Naive thymus-derived CD4-positive, alpha-beta T cell (primary cell): Measurements from ENCODE around the gene RBM15. TPM values are rescaled to one million over a fixed set of nuclear protein-coding genes. Genes with fewer than 3 reads are reported as not detected.

ENCODE experiments used
- ATAC-seq: fragments of 150-1000 bp; cut with Tn5 transposase; 2 replicates; pipeline ENCODE4 v1.10.0; 2021; ENCODE audit warnings: mild to moderate bottlenecking, moderate library complexity
- CTCF ChIA-PET: fragments of 350-600 bp; sonication (Branson Sonifier 250); formaldehyde crosslinking; loops from one replicate; lab custom pipeline; 2021; ENCODE audit warnings: antibody characterized with exemption; lab: Charles Lee
- POLR2A ChIA-PET: fragments of 350-600 bp; sonication (Branson Sonifier 250); formaldehyde crosslinking; loops from one replicate; lab custom pipeline; 2021; ENCODE audit warnings: antibody characterized with exemption, inconsistent platforms; lab: Charles Lee
- DNase-seq, 9 donors: peaks; one replicate each; pipeline versions ENCODE4 v3.0.0 to v3.0.0-alpha.2; 2020 to 2022; ENCODE audit warnings: mixed read lengths in 1 of 9
- H3K27ac ChIP-seq: one replicate; pipeline ENCODE4 v1.7.0; 2013; ENCODE audit warnings: mild to moderate bottlenecking, low read depth, low read length, moderate library complexity
- H3K27me3 ChIP-seq, 2 donors: one replicate each; pipeline ENCODE4 v1.7.0; 2013; ENCODE audit warnings: low read length in 2 of 2, mild to moderate bottlenecking in 2 of 2, moderate library complexity in 2 of 2; ENCODE audit not compliant: control insufficient read depth in 2 of 2, insufficient read depth in 2 of 2
- H3K36me3 ChIP-seq, 3 experiments: 1 replicate in 2 of 3; 2 replicates in 1 of 3; pipeline ENCODE4 v1.7.0; 2013; ENCODE audit warnings: low read length in 3 of 3, mild to moderate bottlenecking in 3 of 3, moderate library complexity in 1 of 3; ENCODE audit not compliant: insufficient read depth in 3 of 3, control insufficient read depth in 2 of 3
- H3K4me1 ChIP-seq, 2 donors: one replicate each; pipeline ENCODE4 v1.7.0; 2013; ENCODE audit warnings: low read length in 2 of 2, mild to moderate bottlenecking in 2 of 2, moderate library complexity in 1 of 2; ENCODE audit not compliant: control insufficient read depth in 2 of 2, insufficient read depth in 2 of 2
- H3K4me3 ChIP-seq: 2 replicates; pipeline ENCODE4 v1.7.0; 2013; ENCODE audit warnings: mild to moderate bottlenecking, low read length
- H3K9me3 ChIP-seq, 3 experiments: 1 replicate in 2 of 3; 2 replicates in 1 of 3; pipeline ENCODE4 v1.7.0; 2013; ENCODE audit warnings: low read length in 3 of 3; ENCODE audit not compliant: control insufficient read depth in 2 of 3
- H3K27ac Mint-ChIP-seq, 9 donors: one replicate each; pipeline ENCODE4 v1.8.0; 2020 to 2022; ENCODE audit warnings: mixed read lengths in 9 of 9, mild to moderate bottlenecking in 8 of 9, moderate library complexity in 5 of 9, inconsistent platforms in 2 of 9
- H3K27me3 Mint-ChIP-seq, 5 donors: one replicate each; pipeline ENCODE4 v1.8.0; 2021 to 2022; ENCODE audit warnings: mixed read lengths in 5 of 5, mild to moderate bottlenecking in 1 of 5
- H3K36me3 Mint-ChIP-seq, 5 donors: one replicate each; pipeline ENCODE4 v1.8.0; 2020 to 2022; ENCODE audit warnings: mixed read lengths in 5 of 5, mild to moderate bottlenecking in 3 of 5, inconsistent platforms in 1 of 5
- H3K4me1 Mint-ChIP-seq, 7 donors: one replicate each; pipeline ENCODE4 v1.8.0; 2020 to 2022; ENCODE audit warnings: mixed read lengths in 7 of 7, mild to moderate bottlenecking in 3 of 7, inconsistent platforms in 1 of 7
- H3K4me3 Mint-ChIP-seq, 10 donors: one replicate each; pipeline ENCODE4 v1.8.0; 2020 to 2022; ENCODE audit warnings: mild to moderate bottlenecking in 10 of 10, mixed read lengths in 10 of 10, moderate library complexity in 6 of 10, inconsistent platforms in 2 of 10
- H3K9me3 Mint-ChIP-seq, 11 donors: one replicate each; pipeline ENCODE4 v1.8.0; 2020 to 2022; ENCODE audit warnings: mixed read lengths in 11 of 11, mild to moderate bottlenecking in 4 of 11, inconsistent platforms in 1 of 11, moderate library complexity in 1 of 11
- intact Hi-C, 2 donors: fragments of 100-400 bp; cut with micrococcal nuclease; formaldehyde crosslinking; loops; one replicate each; pipeline ENCODE4 v1.15.1; 2023
- polyA plus RNA-seq, 2 donors: library from polyadenylated mRNA; unstranded; fragments of 300-500 nt; fragmentation: Illumina TruSeq; gene quantifications; one replicate each; pipeline ENCODE4 v1.2.3, GENCODE V29; 2021
- total RNA-seq, 6 experiments: library from RNA in 5 of 6; stranded (reverse) in 5 of 6; gene quantifications; 1 replicate in 5 of 6; 2 replicates in 1 of 6; pipeline ENCODE4 v1.2.3 and lab custom pipeline; 2021 to 2026

The RBM15 gene
- total and polyA plus RNA-seq, 7 experiments from 2014 or later: 7.1 to 58.6 (median 45.0) TPM

DNA sequence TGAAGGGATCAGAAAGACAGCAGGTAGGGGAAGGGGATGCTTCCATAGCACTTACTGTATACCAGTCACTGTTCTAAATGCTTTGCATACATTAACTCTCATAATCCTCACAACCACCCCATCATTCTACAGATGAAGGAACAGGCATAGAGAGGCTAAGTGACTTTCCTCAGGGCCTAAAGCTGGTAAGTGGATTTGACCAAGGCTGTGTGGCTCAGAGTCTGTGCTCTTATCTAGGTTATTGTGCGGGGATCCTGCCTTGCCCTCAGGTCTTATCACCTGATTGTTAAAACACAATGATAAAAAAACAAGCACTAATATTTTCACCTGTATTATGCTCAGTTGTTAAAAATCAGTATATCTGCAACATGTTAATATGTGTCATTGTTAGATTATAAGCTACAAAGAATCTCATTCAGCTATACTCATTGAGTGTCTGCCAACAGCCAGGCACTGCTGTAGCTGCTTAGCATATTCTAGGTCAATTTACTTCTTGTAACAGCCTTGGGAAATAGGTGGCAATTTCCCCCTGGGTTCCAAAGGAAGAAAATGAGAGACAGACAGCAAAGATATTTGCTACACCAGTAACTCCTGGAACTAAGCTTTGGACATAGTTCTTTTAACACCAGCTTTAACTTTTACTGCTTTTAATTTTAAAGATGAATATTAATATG is 38.6 kb upstream of the RBM15 start:
- no peaks in the 10 kb centered on the region for H3K36me3 ChIP-seq
- ATAC-seq (no peak), DNase-seq (no peak)
- no peaks in the 10 kb centered on the region for H3K9me3 Mint-ChIP-seq
- H3K4me3 ChIP-seq: no peak overlapping the region
- H3K9me3 ChIP-seq: no peaks in the 10 kb centered on the region
- intact Hi-C loops: no loop called here
- ChIA-PET CTCF (interaction anchor here (0.6 to 1.2 kb wide), 3 partner anchors 12 to 1797 kb away, joined by 3 to 7 read pairs (median 6); no protein-coding TSS in a partner anchor), POLR2A (interaction anchor here (0.6 kb wide), 1 partner anchor 10 kb away, joined by 3 read pairs; no protein-coding TSS in a partner anchor)
- H3K27me3 ChIP-seq: no peaks in the 10 kb centered on the region
- H3K27ac ChIP-seq: no peak overlapping the region
- peaks cover 0 to 25% (median 5%) of the 10 kb centered on the region in 5 donors for H3K27me3 Mint-ChIP-seq
- H3K4me3 Mint-ChIP-seq: no peak overlapping the region
- H3K36me3 Mint-ChIP-seq: peaks cover 0 to 3% (median 0%) of the 10 kb centered on the region in 5 donors
- H3K4me1 ChIP-seq: no peaks in the 10 kb centered on the region
- H3K4me1 Mint-ChIP-seq: no peaks in the 10 kb centered on the region
- no peak overlapping the region for H3K27ac Mint-ChIP-seq

DNA sequence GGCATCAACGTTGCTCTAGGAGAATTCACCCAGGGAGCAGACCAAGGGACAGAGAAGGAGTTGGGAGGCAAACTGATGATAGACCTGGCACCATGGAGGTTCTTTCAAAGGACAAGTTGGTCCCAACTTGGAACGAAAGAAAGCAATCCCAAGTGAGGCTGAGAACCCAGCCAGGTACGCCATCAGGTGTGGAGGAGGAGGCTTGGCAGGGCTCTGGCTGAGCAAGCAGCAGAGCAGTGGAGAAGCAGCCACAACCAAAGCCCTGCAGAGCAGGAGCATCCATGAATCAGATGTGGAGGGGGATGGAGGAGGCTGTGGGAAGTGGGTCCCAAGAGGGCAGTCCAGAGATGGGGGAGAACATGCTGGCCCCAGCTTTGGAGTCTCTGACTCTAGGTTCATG is 36.3 kb upstream of the RBM15 start:
- ATAC-seq: no peak
- Histone ChIP-seq H3K27ac (no peak overlapping the region), H3K4me3 (no peak overlapping the region), H3K36me3 (no peaks in the 10 kb centered on the region), H3K27me3 (no peaks in the 10 kb centered on the region), H3K9me3 (no peaks in the 10 kb centered on the region), H3K4me1 (no peaks in the 10 kb centered on the region)
- POLR2A ChIA-PET: no interaction called here
- no peaks in the 10 kb centered on the region for H3K36me3 Mint-ChIP-seq
- no peaks in the 10 kb centered on the region for H3K9me3 Mint-ChIP-seq
- peaks cover 0 to 22% (median 5%) of the 10 kb centered on the region in 5 donors for H3K27me3 Mint-ChIP-seq
- CTCF ChIA-PET: interaction anchor here (1.7 kb wide), 1 partner anchor 99 kb away, joined by 6 read pairs; no protein-coding TSS in a partner anchor
- no peak overlapping the region for H3K27ac Mint-ChIP-seq
- intact Hi-C loops: no loop called here
- no peaks in the 10 kb centered on the region for H3K4me1 Mint-ChIP-seq
- DNase-seq: no peak
- H3K4me3 Mint-ChIP-seq: no peak overlapping the region

DNA sequence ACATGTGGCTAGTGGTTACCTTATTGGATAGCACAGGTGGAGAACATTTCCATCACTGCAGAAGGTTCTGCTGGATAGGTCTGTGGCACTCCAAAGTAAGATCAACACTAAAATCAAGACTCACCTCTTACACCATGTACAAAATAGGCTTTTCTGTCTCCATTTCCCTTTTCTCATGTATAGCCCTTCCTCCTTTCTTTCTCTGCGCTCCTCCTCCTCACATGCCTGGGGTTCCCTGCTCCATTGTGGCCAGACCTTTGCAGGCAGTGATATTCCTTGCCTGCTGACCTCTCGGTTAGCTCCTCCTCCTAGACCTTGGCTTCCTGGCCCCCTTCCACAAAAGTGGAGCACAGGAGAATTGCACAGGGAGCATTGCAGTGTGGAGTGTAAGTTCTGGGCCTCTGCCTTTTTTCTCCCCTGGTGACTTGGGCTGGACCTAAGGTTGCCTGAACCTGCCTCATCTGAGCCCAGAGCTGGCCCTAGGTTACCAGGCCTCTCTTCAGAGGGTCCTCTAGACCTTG is 33.2 kb upstream of the RBM15 start:
- H3K4me3 Mint-ChIP-seq: no peak overlapping the region
- H3K9me3 Mint-ChIP-seq: no peaks in the 10 kb centered on the region
- no peaks in the 10 kb centered on the region for H3K4me1 Mint-ChIP-seq
- Histone ChIP-seq H3K4me3 (no peak overlapping the region), H3K27ac (no peak overlapping the region), H3K36me3 (no peaks in the 10 kb centered on the region), H3K9me3 (no peaks in the 10 kb centered on the region), H3K27me3 (no peaks in the 10 kb centered on the region), H3K4me1 (no peaks in the 10 kb centered on the region)
- no peaks in the 10 kb centered on the region for H3K36me3 Mint-ChIP-seq
- peaks cover 0 to 9% (median 5%) of the 10 kb centered on the region in 5 donors for H3K27me3 Mint-ChIP-seq
- ATAC-seq (no peak), DNase-seq (no peak)
- intact Hi-C loops: no loop called here
- H3K27ac Mint-ChIP-seq: peak overlapping the region in 1 of 9 donors; percentile 57
- POLR2A ChIA-PET: no interaction called here
- CTCF ChIA-PET: interaction anchor here (1.4 kb wide), 1 partner anchor 97 kb away, joined by 3 read pairs; no protein-coding TSS in a partner anchor

DNA sequence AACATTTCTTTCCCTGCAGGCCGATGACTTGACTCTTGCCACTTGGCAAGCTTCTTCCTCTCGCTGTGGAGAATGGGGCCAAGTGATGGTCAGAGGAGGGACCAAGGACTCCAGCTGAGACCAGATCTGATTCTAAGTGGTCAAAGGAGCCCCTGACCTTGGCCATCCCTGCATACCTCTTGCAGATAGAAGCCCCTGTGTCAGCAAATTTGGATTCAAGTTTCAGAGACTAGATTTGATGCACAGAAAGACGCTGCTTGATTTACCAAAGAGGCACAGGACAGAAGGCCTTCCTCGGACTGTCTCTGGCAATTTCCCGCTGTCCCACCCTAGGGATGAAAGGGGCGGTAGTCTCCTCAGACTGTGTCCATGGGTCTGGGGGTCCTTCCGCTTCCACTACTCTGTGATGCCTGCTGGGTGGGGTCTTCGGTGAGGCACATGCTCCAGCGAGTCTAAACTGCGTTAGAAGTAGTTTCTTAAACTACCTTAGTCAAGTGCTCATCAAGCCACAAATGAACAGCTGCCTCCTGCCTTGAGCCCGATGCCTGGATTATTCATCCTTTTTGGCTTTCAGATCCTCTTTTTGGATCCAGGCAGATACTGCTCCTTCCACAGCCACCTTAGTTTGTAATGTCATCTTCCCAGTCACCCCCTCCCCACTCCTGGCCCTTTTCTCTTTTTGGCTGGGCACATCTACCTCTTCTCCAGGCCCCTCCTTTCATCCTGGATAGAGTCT is 31.8 kb upstream of the RBM15 start:
- no peak overlapping the region for H3K27ac Mint-ChIP-seq
- ChIA-PET CTCF (interaction anchor here (1.4 to 11.6 kb wide), 2 partner anchors 99 kb away, joined by 3 to 252 read pairs; partner anchors contain the start of gene KCNC4), POLR2A (no interaction called here)
- H3K4me3 ChIP-seq: no peak overlapping the region
- H3K4me1 ChIP-seq: peaks cover 0 to 2% of the 10 kb centered on the region in 2 donors
- H3K4me3 Mint-ChIP-seq: no peak overlapping the region
- no peaks in the 10 kb centered on the region for H3K9me3 Mint-ChIP-seq
- peaks cover 0 to 5% (median 4%) of the 10 kb centered on the region in 5 donors for H3K27me3 Mint-ChIP-seq
- H3K4me1 Mint-ChIP-seq: no peaks in the 10 kb centered on the region
- no peaks in the 10 kb centered on the region for H3K36me3 ChIP-seq
- no peak overlapping the region for H3K27ac ChIP-seq
- no peaks in the 10 kb centered on the region for H3K27me3 ChIP-seq
- intact Hi-C loops: no loop called here
- no peaks in the 10 kb centered on the region for H3K36me3 Mint-ChIP-seq
- ATAC-seq: no peak
- H3K9me3 ChIP-seq: no peaks in the 10 kb centered on the region
- no peak for DNase-seq

DNA sequence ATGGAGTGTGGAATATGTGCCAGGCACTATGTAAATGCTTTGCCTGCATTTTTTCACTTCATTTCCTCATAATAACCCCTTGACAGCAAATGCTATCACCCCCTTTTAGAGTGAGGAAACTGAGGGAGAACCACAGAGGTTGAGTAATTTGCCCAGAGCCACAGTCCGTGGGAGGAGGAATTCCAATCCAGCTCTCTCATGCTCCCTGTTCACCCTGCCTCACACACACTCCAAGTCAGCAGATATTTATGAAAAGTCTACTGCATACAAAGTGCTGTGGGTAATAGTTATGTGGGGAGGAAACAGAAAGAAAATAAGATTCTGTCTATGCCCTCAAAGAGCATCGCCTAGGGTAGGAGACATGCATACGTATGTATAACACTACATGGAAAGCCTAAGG is 30.9 kb upstream of the RBM15 start:
- H3K27ac Mint-ChIP-seq: no peak overlapping the region

GRCh38 chr1:110309139-110309538 is 30.0 kb upstream of the RBM15 start:
- Mint-ChIP-seq H3K4me3 (no peak overlapping the region), H3K36me3 (no peaks in the 10 kb centered on the region), H3K27me3 (peaks cover 0 to 3% (median 0%) of the 10 kb centered on the region in 5 donors), H3K9me3 (no peaks in the 10 kb centered on the region), H3K4me1 (peaks cover 0 to 2% (median 0%) of the 10 kb centered on the region in 7 donors), H3K27ac (no peak overlapping the region)
- Histone ChIP-seq H3K4me3 (no peak overlapping the region), H3K27ac (no peak overlapping the region), H3K27me3 (no peaks in the 10 kb centered on the region), H3K9me3 (no peaks in the 10 kb centered on the region), H3K36me3 (no peaks in the 10 kb centered on the region), H3K4me1 (peaks cover 0 to 5% of the 10 kb centered on the region in 2 donors)
- intact Hi-C loops: no loop called here
- ChIA-PET POLR2A (interaction anchor here (1.4 to 2.5 kb wide), 2 partner anchors 29 to 101 kb away, joined by 3 to 19 read pairs; no protein-coding TSS in a partner anchor), CTCF (interaction anchor here (0.5 to 11.6 kb wide), 4 partner anchors 101 to 186 kb away, joined by 4 to 252 read pairs (median 18); partner anchors contain the start of gene KCNC4)
- ATAC-seq (no peak), DNase-seq (no peak)

More for the DNA sequence above, 30.9 kb upstream of the RBM15 start:
- DNase-seq (no peak), ATAC-seq (no peak)
- POLR2A ChIA-PET: no interaction called here
- H3K9me3 Mint-ChIP-seq: no peaks in the 10 kb centered on the region
- H3K4me3 Mint-ChIP-seq: no peak overlapping the region
- CTCF ChIA-PET: interaction anchor here (3.4 to 11.6 kb wide), 2 partner anchors 100 to 107 kb away, joined by 31 to 252 read pairs; partner anchors contain the start of gene KCNC4
- H3K27ac ChIP-seq: no peak overlapping the region
- H3K9me3 ChIP-seq: no peaks in the 10 kb centered on the region
- no peak overlapping the region for H3K4me3 ChIP-seq
- H3K27me3 ChIP-seq: no peaks in the 10 kb centered on the region
- H3K4me1 Mint-ChIP-seq: peaks cover 0 to 2% (median 0%) of the 10 kb centered on the region in 7 donors
- intact Hi-C loops: no loop called here
- H3K4me1 ChIP-seq: peaks cover 0 to 5% of the 10 kb centered on the region in 2 donors
- H3K27me3 Mint-ChIP-seq: peaks cover 0 to 5% (median 0%) of the 10 kb centered on the region in 5 donors
- H3K36me3 ChIP-seq: no peaks in the 10 kb centered on the region
- H3K36me3 Mint-ChIP-seq: no peaks in the 10 kb centered on the region
